ENCODE results near the gene MTHFR.

Gene MTHFR

DNA sequence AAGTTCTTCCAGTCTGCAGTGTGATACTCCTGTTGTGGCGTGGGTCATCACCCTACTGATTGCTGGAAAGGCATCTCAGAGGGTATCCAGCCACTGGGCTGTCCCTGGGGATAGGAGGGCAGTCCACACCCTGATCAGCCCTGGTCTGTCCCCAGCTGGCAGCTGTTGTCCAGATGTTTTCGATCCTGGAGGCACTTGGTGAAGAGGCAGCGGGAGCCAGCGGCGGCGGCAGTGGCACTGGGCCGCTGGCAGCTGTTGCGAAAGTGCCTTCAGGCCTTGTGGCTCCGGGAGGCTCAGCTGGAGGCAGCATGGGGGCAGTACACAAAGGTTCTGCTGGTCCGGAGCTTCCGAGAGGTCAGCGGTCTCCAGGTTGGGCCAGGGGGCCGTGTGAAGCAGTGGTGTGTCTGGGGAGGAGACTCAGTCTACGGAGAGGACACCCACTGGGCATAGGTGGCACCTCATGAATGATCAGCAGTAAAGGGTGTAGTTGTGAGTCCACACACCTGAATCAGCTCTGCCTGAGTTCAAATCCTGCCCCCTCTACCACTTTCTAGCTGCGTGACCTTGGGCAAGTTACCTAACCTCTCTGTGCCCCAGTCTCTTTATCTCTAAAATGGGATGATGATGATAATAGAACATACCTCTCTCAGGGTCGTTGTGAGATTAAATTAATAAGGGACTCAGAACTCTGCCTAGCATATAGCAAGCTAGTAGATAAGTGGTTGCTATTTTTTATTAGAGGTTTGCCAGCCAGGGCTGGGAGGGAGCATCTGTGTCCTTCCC, 37.7 kb downstream of the MTHFR start:
- H3K4me3 ChIP-seq (replicated peaks in 1 of 2; ENCODE audit: low read depth in 2 of 2, low read length in 2 of 2), result no peak overlapping the region

DNA sequence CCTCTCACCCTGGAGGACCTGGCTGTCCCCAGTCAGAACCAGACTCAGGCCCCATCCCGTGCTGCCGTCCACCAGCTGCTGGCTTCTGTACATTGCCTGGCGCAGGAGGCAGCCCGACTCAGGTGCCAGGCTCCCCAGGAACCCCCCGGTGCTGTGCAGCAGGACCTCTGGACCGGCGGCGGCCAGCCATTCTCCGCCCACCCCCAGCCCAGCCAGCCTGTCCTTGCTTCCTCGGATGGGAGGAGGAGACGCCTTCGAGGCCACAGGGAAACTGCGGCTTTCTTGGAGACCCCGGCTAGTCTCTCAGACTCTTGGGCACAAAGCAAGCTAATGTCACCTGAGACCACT, 39.4 kb downstream of the MTHFR start:
- H3K4me3 ChIP-seq (replicated peaks in 1 of 2; ENCODE audit: low read depth in 2 of 2, low read length in 2 of 2), result no peak overlapping the region
- DNase-seq (ENCODE audit: low read depth in 2 of 2), result no peak
- TF ChIP-seq, protein P1, sequence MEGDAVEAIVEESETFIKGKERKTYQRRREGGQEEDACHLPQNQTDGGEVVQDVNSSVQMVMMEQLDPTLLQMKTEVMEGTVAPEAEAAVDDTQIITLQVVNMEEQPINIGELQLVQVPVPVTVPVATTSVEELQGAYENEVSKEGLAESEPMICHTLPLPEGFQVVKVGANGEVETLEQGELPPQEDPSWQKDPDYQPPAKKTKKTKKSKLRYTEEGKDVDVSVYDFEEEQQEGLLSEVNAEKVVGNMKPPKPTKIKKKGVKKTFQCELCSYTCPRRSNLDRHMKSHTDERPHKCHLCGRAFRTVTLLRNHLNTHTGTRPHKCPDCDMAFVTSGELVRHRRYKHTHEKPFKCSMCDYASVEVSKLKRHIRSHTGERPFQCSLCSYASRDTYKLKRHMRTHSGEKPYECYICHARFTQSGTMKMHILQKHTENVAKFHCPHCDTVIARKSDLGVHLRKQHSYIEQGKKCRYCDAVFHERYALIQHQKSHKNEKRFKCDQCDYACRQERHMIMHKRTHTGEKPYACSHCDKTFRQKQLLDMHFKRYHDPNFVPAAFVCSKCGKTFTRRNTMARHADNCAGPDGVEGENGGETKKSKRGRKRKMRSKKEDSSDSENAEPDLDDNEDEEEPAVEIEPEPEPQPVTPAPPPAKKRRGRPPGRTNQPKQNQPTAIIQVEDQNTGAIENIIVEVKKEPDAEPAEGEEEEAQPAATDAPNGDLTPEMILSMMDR (IDR thresholded peaks at IDR 0.05; ENCODE audit: low read depth, low read length), result no peak

More for the DNA sequence above, 37.7 kb downstream of the MTHFR start:
- DNase-seq (ENCODE audit: low read depth in 2 of 2), result no peak
- TF ChIP-seq, protein P1 (IDR thresholded peaks at IDR 0.05; ENCODE audit: low read depth, low read length), result no peak

DNA sequence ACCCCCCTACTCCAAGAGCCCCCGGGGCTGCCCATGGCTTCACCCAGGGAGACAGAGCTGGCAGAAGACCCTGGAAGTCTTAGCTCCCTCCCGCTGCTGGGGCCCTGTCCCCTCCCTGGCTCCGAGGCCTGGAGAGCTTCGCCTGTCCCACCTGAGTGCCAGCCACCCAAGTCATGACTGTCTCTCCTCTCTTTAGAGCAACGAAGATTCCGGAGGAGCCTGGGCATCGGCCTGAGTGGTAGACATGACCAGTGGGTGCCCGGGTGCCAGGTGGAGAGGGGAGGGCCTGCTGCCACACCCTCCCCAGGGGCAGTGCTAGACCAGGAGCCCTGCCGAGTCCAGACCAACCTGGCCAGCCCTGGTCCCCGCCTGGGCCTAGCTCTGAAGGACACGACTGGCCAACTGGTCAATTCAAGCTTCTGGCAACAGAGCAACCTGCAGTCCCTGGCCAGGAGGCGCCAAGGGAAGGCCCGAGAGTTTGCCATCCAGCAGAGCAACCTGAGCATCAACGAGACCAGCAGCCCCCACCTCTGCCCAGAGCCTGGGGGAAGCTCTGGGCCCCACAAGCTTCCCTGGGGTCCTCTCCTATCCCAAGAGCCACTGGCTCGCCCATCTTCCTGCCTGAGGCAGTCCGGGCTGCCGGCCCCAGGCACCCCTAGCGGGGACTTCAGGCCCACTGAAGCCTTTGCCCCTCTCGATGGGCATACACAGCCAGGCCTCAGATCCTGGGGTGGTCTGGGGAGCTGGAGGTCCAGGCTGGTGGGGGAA, 39.9 kb downstream of the MTHFR start:
- no peak overlapping the region for H3K4me3 ChIP-seq (replicated peaks in 1 of 2; ENCODE audit: low read depth in 2 of 2, low read length in 2 of 2)
- no peak for DNase-seq (ENCODE audit: low read depth in 2 of 2)
- TF ChIP-seq, protein P1 (IDR thresholded peaks at IDR 0.05; ENCODE audit: low read depth, low read length), result no peak

DNA sequence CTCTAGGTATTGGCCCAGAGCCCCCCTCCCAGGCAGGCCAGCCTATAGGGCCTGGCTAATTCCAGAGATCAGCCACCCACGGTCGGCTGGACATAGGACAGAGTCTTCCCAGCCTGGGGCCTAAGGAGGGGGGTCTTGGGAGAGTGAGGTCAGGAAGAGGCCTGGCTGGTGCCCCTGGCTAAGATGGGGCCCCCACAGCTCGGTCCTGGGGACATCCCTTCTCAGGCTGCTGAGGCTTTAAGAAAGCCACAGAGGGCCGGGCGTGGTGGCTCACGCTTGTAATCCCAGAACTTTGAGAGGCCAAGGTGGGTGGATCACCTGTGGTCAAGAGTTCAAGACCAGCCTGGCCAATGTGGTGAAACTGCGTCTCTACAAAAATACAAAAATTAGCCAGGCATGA, 41.2 kb downstream of the MTHFR start:
- TF ChIP-seq, protein P1 (IDR thresholded peaks at IDR 0.05; ENCODE audit: low read depth, low read length), result no peak
- H3K4me3 ChIP-seq (replicated peaks in 1 of 2; ENCODE audit: low read depth in 2 of 2, low read length in 2 of 2), result no peak overlapping the region
- no peak for DNase-seq (ENCODE audit: low read depth in 2 of 2)

DNA sequence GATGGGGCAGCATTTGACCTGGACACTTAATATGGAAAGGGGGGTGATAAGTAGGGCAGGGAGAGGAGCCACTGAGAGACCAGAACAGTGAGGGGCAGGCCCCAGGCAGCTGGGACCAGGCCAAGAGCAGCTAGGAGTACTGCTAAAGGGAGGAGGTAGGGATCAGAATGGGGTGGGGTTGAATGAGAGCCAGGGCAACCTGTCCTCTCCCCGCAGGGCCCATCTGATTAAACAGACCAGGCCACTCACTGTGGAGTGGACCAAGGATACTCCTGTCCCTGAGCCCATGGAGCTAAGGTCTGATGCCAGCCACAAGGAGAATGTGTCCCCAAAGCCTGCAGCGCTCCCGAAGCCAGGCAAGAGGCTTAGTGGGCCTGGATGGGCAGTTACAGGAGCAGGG, 41.6 kb downstream of the MTHFR start:
- no peak overlapping the region for H3K4me3 ChIP-seq (replicated peaks in 1 of 2; ENCODE audit: low read depth in 2 of 2, low read length in 2 of 2)

DNA sequence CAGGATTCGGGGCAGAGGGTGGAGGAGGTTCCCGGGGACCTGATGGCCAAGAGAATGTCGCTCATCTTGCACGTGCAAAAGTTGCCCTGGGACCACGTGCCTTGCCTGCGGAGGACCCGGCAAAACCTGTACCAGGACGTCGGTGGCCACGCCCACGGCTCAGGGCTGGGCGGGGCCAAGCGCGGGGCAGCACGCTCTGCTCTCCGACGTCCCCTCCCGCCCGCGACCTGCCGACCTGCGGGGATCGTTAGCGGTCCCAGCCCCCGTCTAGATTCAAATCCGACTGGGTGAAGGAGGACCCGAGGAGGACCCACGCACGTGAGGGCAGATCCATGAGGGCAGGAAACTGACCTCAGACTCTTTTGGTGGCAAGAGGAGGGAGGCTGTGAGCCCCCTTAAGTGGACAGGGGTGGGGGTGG, 43.8 kb downstream of the MTHFR start, which contains the start of gene C1orf167:
C1orf167 (plus strand) TSS at position 206 of the 419 bp plus-strand sequence. CDS start 2,208 bp downstream, outside the sequence.
- no peak for DNase-seq (ENCODE audit: low read depth in 2 of 2)
- TF ChIP-seq, protein P1 (IDR thresholded peaks at IDR 0.05; ENCODE audit: low read depth, low read length), result no peak
- H3K4me3 ChIP-seq (replicated peaks in 1 of 2; ENCODE audit: low read depth in 2 of 2, low read length in 2 of 2), result no peak within 1 kb of the TSS

More for the DNA sequence above, 41.6 kb downstream of the MTHFR start:
- TF ChIP-seq, protein P1 (IDR thresholded peaks at IDR 0.05; ENCODE audit: low read depth, low read length), result no peak
- DNase-seq (ENCODE audit: low read depth in 2 of 2), result no peak
